Measurements from ENCODE around the gene THBS1.

GRCh38 chr15:39586387-39587095 is 5.7 kb downstream of the THBS1 start:
- no peak for TF ChIP-seq SUZ12 (IDR thresholded peaks at IDR 0.05)
- no peak for TF ChIP-seq FOXM1 (IDR thresholded peaks at IDR 0.05; ENCODE audit: borderline replicate concordance)
- TF ChIP-seq ELF4 (IDR thresholded peaks at IDR 0.05) = no peak
- no peak for TF ChIP-seq HDGF (IDR thresholded peaks at IDR 0.05; ENCODE audit: borderline replicate concordance)
- TF ChIP-seq SP1 (IDR thresholded peaks at IDR 0.05) = no peak
- TF ChIP-seq TARDBP (IDR thresholded peaks at IDR 0.05) = no peak
- no peak for TF ChIP-seq PKNOX1 (IDR thresholded peaks at IDR 0.05)
- no peak for TF ChIP-seq FOXK2 (IDR thresholded peaks at IDR 0.05)
- no peak for TF ChIP-seq FOXA1 (IDR thresholded peaks at IDR 0.05)
- TF ChIP-seq ARNT (IDR thresholded peaks at IDR 0.05) = no peak
- no peak for TF ChIP-seq ZNF384 (IDR thresholded peaks at IDR 0.05)
- no peak for TF ChIP-seq BHLHE40 (IDR thresholded peaks at IDR 0.05; ENCODE audit: borderline replicate concordance)
- TF ChIP-seq L3MBTL2 (conservative IDR thresholded peaks at IDR 0.05) = no peak
- TF ChIP-seq CTBP1 (IDR thresholded peaks at IDR 0.05; ENCODE audit: borderline replicate concordance) = no peak
